GM23338 (cell line): ENCODE data around the gene PAQR6. TPM values are rescaled to one million over a fixed set of nuclear protein-coding genes. Genes with fewer than 3 reads are reported as not detected.

Source experiments
- ATAC-seq: fragments of 200-7000 bp; cut with Tn5 transposase; 3 replicates; pipeline ENCODE4 v1.9.1; 2020
- DNase-seq: peaks from one replicate; pipeline ENCODE4 v3.0.0-alpha.2; 2015; ENCODE audit warnings: low spot score
- H2AFZ ChIP-seq: fragments of 200-600 bp; sonication (generic); 2 replicates; pipeline ENCODE4 v1.8.0; 2016; ENCODE audit warnings: antibody characterized with exemption, mild to moderate bottlenecking, moderate library complexity
- H3F3A ChIP-seq: fragments of 200-600 bp; sonication (generic); replicated peaks from 2 replicates; pipeline ENCODE4 v1.8.0; 2017; ENCODE audit warnings: antibody characterized with exemption, mixed run types, low read depth
- H3K27ac ChIP-seq: fragments of 200-600 bp; sonication (generic); 2 replicates; pipeline ENCODE4 v1.6.1; 2016; ENCODE audit warnings: low read depth
- H3K27me3 ChIP-seq: fragments of 200-600 bp; sonication (generic); 2 replicates; pipeline ENCODE4 v1.8.0; 2016; ENCODE audit warnings: mild to moderate bottlenecking, mixed run types, moderate library complexity; ENCODE audit not compliant: insufficient read depth
- H3K36me3 ChIP-seq: fragments of 200-600 bp; sonication (generic); 2 replicates; pipeline ENCODE4 v1.8.0; 2016; ENCODE audit warnings: mild to moderate bottlenecking; ENCODE audit not compliant: insufficient read depth
- H3K4me1 ChIP-seq: fragments of 200-600 bp; sonication (generic); 2 replicates; pipeline ENCODE4 v1.8.0; 2016; ENCODE audit warnings: mild to moderate bottlenecking, moderate library complexity; ENCODE audit not compliant: insufficient read depth
- H3K4me2 ChIP-seq: fragments of 200-600 bp; sonication (generic); 2 replicates; pipeline ENCODE4 v1.7.1; 2017; ENCODE audit warnings: mixed run types
- H3K4me3 ChIP-seq: fragments of 200-600 bp; sonication (generic); 2 replicates; pipeline ENCODE4 v1.6.1; 2016; ENCODE audit warnings: mixed run types
- H3K79me2 ChIP-seq: fragments of 200-600 bp; sonication (generic); replicated peaks from 2 replicates; pipeline ENCODE4 v1.8.0; 2017; ENCODE audit warnings: mild to moderate bottlenecking; ENCODE audit not compliant: insufficient read depth
- H3K9me2 ChIP-seq: fragments of 200-600 bp; sonication (generic); 2 replicates; pipeline ENCODE4 v1.8.0; 2017; ENCODE audit not compliant: insufficient read depth
- H4K20me1 ChIP-seq: fragments of 200-600 bp; sonication (generic); replicated peaks from 2 replicates; pipeline ENCODE4 v1.8.0; 2017; ENCODE audit warnings: mild to moderate bottlenecking; ENCODE audit not compliant: insufficient read depth
- H3K27ac Mint-ChIP-seq: 2 replicates; pipeline ENCODE4 v1.8.0; 2020; ENCODE audit warnings: inconsistent platforms, mild to moderate bottlenecking, moderate library complexity, mixed read lengths
- H3K27me3 Mint-ChIP-seq: 3 replicates; pipeline ENCODE4 v1.8.0; 2022; ENCODE audit warnings: low read depth, mild to moderate bottlenecking, moderate library complexity, mixed read lengths, inconsistent platforms; ENCODE audit not compliant: insufficient read depth, poor library complexity
- H3K36me3 Mint-ChIP-seq: 3 replicates; pipeline ENCODE4 v1.8.0; 2021; ENCODE audit warnings: low read depth, mild to moderate bottlenecking, inconsistent platforms, moderate library complexity, mixed read lengths
- H3K4me1 Mint-ChIP-seq: 3 replicates; pipeline ENCODE4 v1.8.0; 2020; ENCODE audit warnings: mild to moderate bottlenecking, inconsistent platforms, mixed read lengths
- H3K4me3 Mint-ChIP-seq: 3 replicates; pipeline ENCODE4 v1.8.0; 2021; ENCODE audit warnings: moderate library complexity, mild to moderate bottlenecking, inconsistent platforms, mixed read lengths
- H3K9me3 Mint-ChIP-seq: 3 replicates; pipeline ENCODE4 v1.8.0; 2020; ENCODE audit warnings: moderate library complexity, mild to moderate bottlenecking, inconsistent platforms, mixed read lengths
- CREB1 ChIP-seq: fragments of 250-450 bp; sonication (Bioruptor Pico); IDR thresholded peaks from 2 replicates; pipeline ENCODE4 v1.5.0; 2020; ENCODE audit warnings: low read depth, mild to moderate bottlenecking, moderate library complexity
- CTCF ChIP-seq, 2 experiments: fragments of 200-600 bp in 1 of 2; sonication (generic) in 1 of 2; conservative IDR thresholded peaks; 2 replicates each; pipeline versions ENCODE4 v1.5.1 to v1.6.1; 2016 to 2017; ENCODE audit warnings: antibody characterized with exemption in 2 of 2, low read depth in 2 of 2, mild to moderate bottlenecking in 2 of 2, moderate library complexity in 1 of 2
- ETS1 ChIP-seq: IDR thresholded peaks from 2 replicates; pipeline ENCODE4 v1.6.1; 2016; ENCODE audit warnings: antibody characterized with exemption
- EZH2 ChIP-seq: fragments of 200-600 bp; sonication (generic); IDR thresholded peaks from one replicate; pipeline ENCODE4 v1.8.0; 2017; ENCODE audit warnings: antibody characterized with exemption, mild to moderate bottlenecking, low read depth; ENCODE audit not compliant: unreplicated experiment
- EZH2phosphoT487 ChIP-seq: fragments of 200-600 bp; sonication (generic); IDR thresholded peaks from one replicate; pipeline ENCODE4 v1.8.1; 2018; ENCODE audit warnings: antibody characterized with exemption; ENCODE audit not compliant: unreplicated experiment
- JUNB ChIP-seq: IDR thresholded peaks from one replicate; pipeline ENCODE4 v1.6.1; 2016; ENCODE audit warnings: antibody characterized with exemption; ENCODE audit not compliant: unreplicated experiment
- NANOG ChIP-seq: IDR thresholded peaks from 2 replicates; pipeline ENCODE4 v1.6.1; 2016; ENCODE audit warnings: antibody characterized with exemption, borderline replicate concordance
- POLR2AphosphoS5 ChIP-seq: IDR thresholded peaks from 2 replicates; pipeline ENCODE4 v1.6.1; 2016; ENCODE audit warnings: antibody characterized with exemption, low read depth
- REST ChIP-seq: IDR thresholded peaks from one replicate; pipeline ENCODE4 v1.6.1; 2018; ENCODE audit warnings: antibody characterized with exemption; ENCODE audit not compliant: unreplicated experiment
- STAT1 ChIP-seq: IDR thresholded peaks from one replicate; pipeline ENCODE4 v1.6.1; 2016; ENCODE audit warnings: antibody characterized with exemption; ENCODE audit not compliant: unreplicated experiment
- ZNF114 ChIP-seq: fragments of 250-450 bp; sonication (Bioruptor Pico); IDR thresholded peaks from 2 replicates; pipeline ENCODE4 v1.5.0; 2020; ENCODE audit warnings: mild to moderate bottlenecking, moderate library complexity
- ZNF331 ChIP-seq: fragments of 250-450 bp; sonication (Bioruptor Pico); IDR thresholded peaks from 2 replicates; pipeline ENCODE4 v1.5.0; 2020; ENCODE audit warnings: low read depth, mild to moderate bottlenecking, moderate library complexity
- ZNF462 ChIP-seq: fragments of 250-450 bp; sonication (Bioruptor Pico); IDR thresholded peaks from 2 replicates; pipeline ENCODE4 v1.5.0; 2020; ENCODE audit warnings: mild to moderate bottlenecking, moderate library complexity
- polyA plus RNA-seq: library from polyadenylated mRNA; unstranded; fragments of >200 nt; fragmentation: Nextera tagmentation; extraction: Ambion mirVana; gene quantifications from 2 replicates; pipeline ENCODE4 v1.2.1, GENCODE V29; 2016
- total RNA-seq: library from RNA; depleted of rRNA; stranded (reverse); fragments of >200 nt; shearing (Covaris generic); gene quantifications from 2 replicates; pipeline ENCODE4 v1.2.3, GENCODE V29; 2014

PAQR6 gene
- total and polyA plus RNA-seq, 2 experiments from 2014 or later: 2.4 to 4.2 TPM

GRCh38 chr1:156203331-156203730 lies 44.5 kb downstream of the PAQR6 start:
- no peak for DNase-seq
- no peaks in the 10 kb centered on the region for H3K9me3 Mint-ChIP-seq
- H3K27ac Mint-ChIP-seq: no peak overlapping the region
- Histone ChIP-seq H3K4me3 (no peak overlapping the region), H3K27ac (no peak overlapping the region), H3F3A (no peaks in the 10 kb centered on the region), H3K9me2 (no peaks in the 10 kb centered on the region), H3K36me3 (0 out of 2 replicates have a peak, but pooled peaks cover 3% of the 10 kb centered on the region), H3K4me2 (no peak overlapping the region), H3K79me2 (peaks cover 64% of the 10 kb centered on the region), H3K27me3 (no peaks in the 10 kb centered on the region), H2AFZ (no peak overlapping the region), H3K4me1 (peaks cover 6% of the 10 kb centered on the region; the same call in 1 of the 2 replicates), H4K20me1 (no peaks in the 10 kb centered on the region; the same call in 1 of the 2 replicates)
- peaks cover 25% of the 10 kb centered on the region for H3K36me3 Mint-ChIP-seq
- H3K4me3 Mint-ChIP-seq: no peak overlapping the region
- TF ChIP-seq NANOG: no peak
- TF ChIP-seq CTCF (conservative IDR thresholded peaks at IDR 0.05; ENCODE audit: low read depth in 2 of 2): no peak
- TF ChIP-seq ZNF331: no peak
- TF ChIP-seq ETS1: no peak
- TF ChIP-seq EZH2phosphoT487: no peak
- no peak for TF ChIP-seq JUNB
- no peak for TF ChIP-seq EZH2
- TF ChIP-seq STAT1: no peak
- no peak for TF ChIP-seq CREB1
- no peak for TF ChIP-seq ZNF114 (CRISPR knock-in tag)
- no peak for TF ChIP-seq REST
- no peak for TF ChIP-seq POLR2AphosphoS5
- no peak for TF ChIP-seq ZNF462 (CRISPR knock-in tag)
- no peaks in the 10 kb centered on the region for H3K27me3 Mint-ChIP-seq
- no peak for ATAC-seq
- peaks cover 5% of the 10 kb centered on the region; the same call in 1 of the 3 replicates for H3K4me1 Mint-ChIP-seq
